ENCODE measurements around the gene ERV3-1. TPM values are rescaled to one million over a fixed set of nuclear protein-coding genes. Genes with fewer than 3 reads are reported as not detected.

Gene ERV3-1
- total and polyA plus RNA-seq, 9 of the 15 experiments (the other 6 are each of a cell fraction or from before 2014, with no cell fraction given): 10.2 to 30.0 (median 22.0) TPM

DNA sequence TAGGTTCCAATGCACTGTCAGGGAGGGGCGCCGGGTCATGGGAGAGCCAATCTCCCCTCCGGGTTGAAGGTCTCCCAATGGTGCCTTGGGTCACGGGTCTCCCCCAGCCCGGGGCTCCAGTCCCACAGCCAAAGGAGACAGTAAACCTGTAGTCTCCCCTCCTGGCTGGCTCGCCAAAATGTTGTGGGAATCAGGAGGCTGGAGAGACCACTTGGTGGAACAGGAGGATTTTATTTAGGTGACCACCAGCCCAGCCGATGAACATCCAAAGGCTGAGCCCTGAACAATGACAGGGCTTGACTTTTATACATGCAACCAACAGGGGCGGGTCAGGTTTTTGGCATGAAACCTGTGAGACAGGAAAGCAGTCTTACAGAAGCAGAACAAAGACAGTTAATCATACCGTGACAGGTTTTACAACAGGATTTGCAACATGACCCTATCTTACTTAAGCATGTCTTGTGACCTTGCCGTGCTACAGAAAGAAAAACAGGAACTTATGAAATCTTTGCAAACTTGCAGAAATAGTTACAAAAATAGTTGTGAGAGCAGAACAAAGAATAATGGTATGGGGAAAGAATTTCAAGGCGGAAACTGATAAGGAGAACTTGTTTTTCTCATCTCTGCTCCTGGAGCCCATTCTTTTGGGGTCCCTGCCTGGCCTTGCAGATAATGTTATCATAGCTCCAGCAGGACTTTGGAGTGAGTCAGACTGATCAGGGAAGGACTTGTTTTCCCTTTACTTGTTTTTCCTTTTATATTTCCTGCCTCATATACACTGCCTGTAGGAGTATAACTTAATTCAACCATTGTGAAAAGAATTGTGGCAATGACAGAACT is 7.1 kb downstream of the ERV3-1 start (continued):
- TF ChIP-seq RBFOX2 (IDR thresholded peaks at IDR 0.05; ENCODE audit: low read depth, low read length) (peak; percentile 74), EWSR1 (IDR thresholded peaks at IDR 0.05; ENCODE audit: borderline replicate concordance, low read depth, partially characterized antibody) (peak; percentile 36), ZFP1 (CRISPR knock-in tag; IDR thresholded peaks at IDR 0.05) (no peak), LEF1 (IDR thresholded peaks at IDR 0.05) (peak; percentile 98), NBN (IDR thresholded peaks at IDR 0.05; ENCODE audit: low read depth) (peak; percentile 94), EGR1 (conservative IDR thresholded peaks at IDR 0.05) (no peak), PRMT5 (CRISPR knock-in tag; IDR thresholded peaks at IDR 0.05) (no peak), POU5F1 (IDR thresholded peaks at IDR 0.05; ENCODE audit: borderline replicate concordance, low read depth, low read length, partially characterized antibody) (no peak), SNIP1 (IDR thresholded peaks at IDR 0.05; ENCODE audit: low read depth) (peak; percentile 42; the same call in 1 of the 2 replicates), ZNF124 (CRISPR knock-in tag; IDR thresholded peaks at IDR 0.05) (no peak), ZNF24 (IDR thresholded peaks at IDR 0.05) (peak; percentile 87; the same call in 1 of the 2 replicates), HIVEP1 (CRISPR knock-in tag; IDR thresholded peaks at IDR 0.05) (no peak)
- TF ChIP-seq, protein P1, sequence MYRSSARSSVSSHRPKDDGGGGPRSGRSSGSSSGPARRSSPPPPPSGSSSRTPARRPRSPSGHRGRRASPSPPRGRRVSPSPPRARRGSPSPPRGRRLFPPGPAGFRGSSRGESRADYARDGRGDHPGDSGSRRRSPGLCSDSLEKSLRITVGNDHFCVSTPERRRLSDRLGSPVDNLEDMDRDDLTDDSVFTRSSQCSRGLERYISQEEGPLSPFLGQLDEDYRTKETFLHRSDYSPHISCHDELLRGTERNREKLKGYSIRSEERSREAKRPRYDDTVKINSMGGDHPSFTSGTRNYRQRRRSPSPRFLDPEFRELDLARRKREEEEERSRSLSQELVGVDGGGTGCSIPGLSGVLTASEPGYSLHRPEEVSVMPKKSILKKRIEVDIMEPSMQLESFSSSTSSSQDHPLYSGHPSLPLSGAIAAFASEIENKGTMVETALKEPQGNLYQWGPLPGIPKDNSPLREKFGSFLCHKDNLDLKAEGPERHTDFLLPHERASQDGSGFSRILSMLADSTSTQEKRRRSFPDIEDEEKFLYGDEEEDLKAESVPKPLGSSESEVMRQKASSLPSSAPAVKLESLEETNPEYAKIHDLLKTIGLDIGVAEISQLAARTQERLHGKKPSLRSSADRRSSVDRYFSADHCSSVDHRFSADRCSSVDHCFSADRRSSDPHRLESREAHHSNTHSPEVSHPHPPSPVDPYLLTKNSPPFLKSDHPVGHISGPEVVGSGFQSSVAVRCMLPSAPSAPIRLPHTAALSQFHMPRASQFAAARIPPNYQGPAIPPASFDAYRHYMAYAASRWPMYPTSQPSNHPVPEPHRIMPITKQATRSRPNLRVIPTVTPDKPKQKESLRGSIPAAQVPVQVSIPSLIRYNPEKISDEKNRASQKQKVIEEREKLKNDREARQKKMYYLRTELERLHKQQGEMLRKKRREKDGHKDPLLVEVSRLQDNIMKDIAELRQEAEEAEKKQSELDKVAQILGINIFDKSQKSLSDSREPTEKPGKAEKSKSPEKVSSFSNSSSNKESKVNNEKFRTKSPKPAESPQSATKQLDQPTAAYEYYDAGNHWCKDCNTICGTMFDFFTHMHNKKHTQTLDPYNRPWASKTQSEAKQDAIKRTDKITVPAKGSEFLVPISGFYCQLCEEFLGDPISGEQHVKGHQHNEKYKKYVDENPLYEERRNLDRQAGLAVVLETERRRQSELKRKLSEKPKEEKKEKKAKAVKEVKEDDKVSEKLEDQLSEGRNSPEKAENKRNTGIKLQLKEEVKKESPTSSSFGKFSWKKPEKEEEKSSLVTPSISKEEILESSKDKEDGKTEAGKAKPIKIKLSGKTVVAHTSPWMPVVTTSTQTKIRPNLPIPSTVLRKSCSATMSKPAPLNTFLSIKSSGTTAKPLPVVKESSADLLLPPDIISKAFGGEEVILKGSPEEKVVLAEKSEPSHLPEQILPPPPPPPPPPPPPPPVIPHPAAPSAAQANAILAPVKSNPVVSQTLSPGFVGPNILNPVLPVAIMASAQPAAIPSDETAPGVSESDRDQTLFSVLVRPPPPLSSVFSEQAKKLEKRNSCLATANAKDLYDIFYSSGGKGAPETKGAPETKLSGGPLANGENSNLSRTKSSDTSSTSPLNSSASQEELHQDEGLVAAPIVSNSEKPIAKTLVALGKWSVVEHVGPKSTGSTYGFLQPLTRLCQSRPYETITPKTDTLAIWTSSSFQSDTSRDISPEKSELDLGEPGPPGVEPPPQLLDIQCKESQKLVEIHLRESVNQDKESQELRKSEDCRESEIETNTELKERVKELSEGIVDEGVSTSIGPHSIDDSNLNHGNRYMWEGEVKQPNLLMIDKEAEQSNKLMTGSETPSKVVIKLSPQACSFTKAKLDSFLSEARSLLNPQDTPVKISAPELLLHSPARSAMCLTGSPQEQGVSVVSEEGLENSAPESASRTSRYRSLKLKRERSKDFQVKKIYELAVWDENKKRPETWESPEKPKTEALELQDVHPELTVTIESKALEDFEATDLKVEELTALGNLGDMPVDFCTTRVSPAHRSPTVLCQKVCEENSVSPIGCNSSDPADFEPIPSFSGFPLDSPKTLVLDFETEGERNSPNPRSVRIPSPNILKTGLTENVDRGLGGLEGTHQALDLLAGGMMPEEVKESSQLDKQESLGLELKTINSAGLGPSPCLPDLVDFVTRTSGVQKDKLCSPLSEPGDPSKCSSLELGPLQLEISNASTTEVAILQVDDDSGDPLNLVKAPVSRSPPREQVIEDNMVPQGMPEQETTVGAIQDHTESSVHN (IDR thresholded peaks at IDR 0.05; ENCODE audit: borderline replicate concordance in 1 of 2, low read depth in 1 of 2): peak; percentile 96 to 98
- TF ChIP-seq, protein P2, sequence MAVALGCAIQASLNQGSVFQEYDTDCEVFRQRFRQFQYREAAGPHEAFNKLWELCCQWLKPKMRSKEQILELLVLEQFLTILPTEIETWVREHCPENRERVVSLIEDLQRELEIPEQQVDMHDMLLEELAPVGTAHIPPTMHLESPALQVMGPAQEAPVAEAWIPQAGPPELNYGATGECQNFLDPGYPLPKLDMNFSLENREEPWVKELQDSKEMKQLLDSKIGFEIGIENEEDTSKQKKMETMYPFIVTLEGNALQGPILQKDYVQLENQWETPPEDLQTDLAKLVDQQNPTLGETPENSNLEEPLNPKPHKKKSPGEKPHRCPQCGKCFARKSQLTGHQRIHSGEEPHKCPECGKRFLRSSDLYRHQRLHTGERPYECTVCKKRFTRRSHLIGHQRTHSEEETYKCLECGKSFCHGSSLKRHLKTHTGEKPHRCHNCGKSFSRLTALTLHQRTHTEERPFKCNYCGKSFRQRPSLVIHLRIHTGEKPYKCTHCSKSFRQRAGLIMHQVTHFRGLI (CRISPR knock-in tag; IDR thresholded peaks at IDR 0.05): no peak
- TF ChIP-seq, protein P3, sequence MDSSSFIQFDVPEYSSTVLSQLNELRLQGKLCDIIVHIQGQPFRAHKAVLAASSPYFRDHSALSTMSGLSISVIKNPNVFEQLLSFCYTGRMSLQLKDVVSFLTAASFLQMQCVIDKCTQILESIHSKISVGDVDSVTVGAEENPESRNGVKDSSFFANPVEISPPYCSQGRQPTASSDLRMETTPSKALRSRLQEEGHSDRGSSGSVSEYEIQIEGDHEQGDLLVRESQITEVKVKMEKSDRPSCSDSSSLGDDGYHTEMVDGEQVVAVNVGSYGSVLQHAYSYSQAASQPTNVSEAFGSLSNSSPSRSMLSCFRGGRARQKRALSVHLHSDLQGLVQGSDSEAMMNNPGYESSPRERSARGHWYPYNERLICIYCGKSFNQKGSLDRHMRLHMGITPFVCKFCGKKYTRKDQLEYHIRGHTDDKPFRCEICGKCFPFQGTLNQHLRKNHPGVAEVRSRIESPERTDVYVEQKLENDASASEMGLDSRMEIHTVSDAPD (CRISPR knock-in tag; IDR thresholded peaks at IDR 0.05): no peak
- TF ChIP-seq, protein P4, sequence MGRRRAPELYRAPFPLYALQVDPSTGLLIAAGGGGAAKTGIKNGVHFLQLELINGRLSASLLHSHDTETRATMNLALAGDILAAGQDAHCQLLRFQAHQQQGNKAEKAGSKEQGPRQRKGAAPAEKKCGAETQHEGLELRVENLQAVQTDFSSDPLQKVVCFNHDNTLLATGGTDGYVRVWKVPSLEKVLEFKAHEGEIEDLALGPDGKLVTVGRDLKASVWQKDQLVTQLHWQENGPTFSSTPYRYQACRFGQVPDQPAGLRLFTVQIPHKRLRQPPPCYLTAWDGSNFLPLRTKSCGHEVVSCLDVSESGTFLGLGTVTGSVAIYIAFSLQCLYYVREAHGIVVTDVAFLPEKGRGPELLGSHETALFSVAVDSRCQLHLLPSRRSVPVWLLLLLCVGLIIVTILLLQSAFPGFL (CRISPR knock-in tag; IDR thresholded peaks at IDR 0.05): no peak

Measured in K562 (cell line).